Type B pancreatic cell (in vitro differentiated cells): ENCODE results near the gene MYOD1. TPM values are rescaled to one million over a fixed set of nuclear protein-coding genes. Genes with fewer than 3 reads are reported as not detected.

ENCODE experiments used
- DNase-seq: peaks from one replicate; pipeline ENCODE4 v3.0.0; 2021; ENCODE audit warnings: mixed read lengths; ENCODE audit not compliant: unreplicated experiment; ENCODE audit errors: extremely low spot score
- H3K27ac Mint-ChIP-seq: 2 replicates; pipeline ENCODE4 v1.8.0; 2021; ENCODE audit warnings: mild to moderate bottlenecking, mixed read lengths
- H3K27me3 Mint-ChIP-seq: 2 replicates; pipeline ENCODE4 v1.8.0; 2021; ENCODE audit warnings: mixed read lengths
- H3K36me3 Mint-ChIP-seq: 2 replicates; pipeline ENCODE4 v1.8.0; 2021; ENCODE audit warnings: mixed read lengths
- H3K4me1 Mint-ChIP-seq: one replicate; pipeline ENCODE4 v1.8.0; 2021; ENCODE audit warnings: mixed read lengths; ENCODE audit not compliant: unreplicated experiment
- H3K4me3 Mint-ChIP-seq: 2 replicates; pipeline ENCODE4 v1.8.0; 2021; ENCODE audit warnings: mild to moderate bottlenecking, mixed read lengths
- H3K9me3 Mint-ChIP-seq: 2 replicates; pipeline ENCODE4 v1.8.0; 2021; ENCODE audit warnings: mixed read lengths
- CTCF ChIP-seq: fragments of 200-600 bp; sonication (generic); conservative IDR thresholded peaks from 2 replicates; pipeline ENCODE4 v1.5.0; 2021; ENCODE audit warnings: antibody characterized with exemption, mild to moderate bottlenecking
- total RNA-seq: library from RNA; stranded (reverse); gene quantifications from 2 replicates; pipeline ENCODE4 v1.2.1, GENCODE V29; 2021; ENCODE audit warnings: low replicate concordance

MYOD1 gene
- total RNA-seq, 1 donor from 2014 or later, result 3.6 TPM

GRCh38 chr11:17733261-17733660, 13.9 kb downstream of the MYOD1 start:
- no peak for DNase-seq
- Mint-ChIP-seq H3K27me3 (peaks cover 62% of the 10 kb centered on the region), H3K4me1 (peaks cover 5% of the 10 kb centered on the region), H3K36me3 (no peaks in the 10 kb centered on the region), H3K9me3 (no peaks in the 10 kb centered on the region), H3K27ac (no peak overlapping the region), H3K4me3 (peak overlapping the region; percentile 34)
- no peak for TF ChIP-seq CTCF

- Mint-ChIP-seq H3K9me3 (no peaks in the 10 kb centered on the region), H3K27ac (no peak within 1 kb of the TSS), H3K4me1 (peaks cover 5% of the 10 kb centered on the region), H3K27me3 (peaks cover 50% of the 10 kb centered on the region), H3K36me3 (no peaks in the 10 kb centered on the region), H3K4me3 (peak within 1 kb of the TSS; percentile 79)
- no peak for TF ChIP-seq CTCF
- no peak for DNase-seq
Observed at GRCh38 chr11:17734418-17734911, 15.1 kb downstream of the MYOD1 start, which contains the start of gene KCNC1. Gene KCNC1 (plus strand): TSS chr11:17734781. CDS start chr11:17736003, 1,222 bp downstream.

GRCh38 chr11:17734986-17735817, 15.8 kb downstream of the MYOD1 start:
- H3K9me3 Mint-ChIP-seq, result no peaks in the 10 kb centered on the region
- H3K4me1 Mint-ChIP-seq, result peaks cover 5% of the 10 kb centered on the region
- peaks cover 46% of the 10 kb centered on the region for H3K27me3 Mint-ChIP-seq
- H3K4me3 Mint-ChIP-seq, result peak overlapping the region; percentile 59
- no peak for TF ChIP-seq CTCF
- H3K36me3 Mint-ChIP-seq, result no peaks in the 10 kb centered on the region
- no peak overlapping the region for H3K27ac Mint-ChIP-seq
- peak; percentile 83 for DNase-seq

- H3K27me3 Mint-ChIP-seq, result peaks cover 38% of the 10 kb centered on the region
- DNase-seq, result no peak
Observed at GRCh38 chr11:17735818-17736578, 16.6 kb downstream of the MYOD1 start.

GRCh38 chr11:17736579-17736893, 17.2 kb downstream of the MYOD1 start:
- H3K4me1 Mint-ChIP-seq, result peaks cover 5% of the 10 kb centered on the region
- TF ChIP-seq CTCF, result no peak
- H3K36me3 Mint-ChIP-seq, result no peaks in the 10 kb centered on the region
- no peaks in the 10 kb centered on the region for H3K9me3 Mint-ChIP-seq
- H3K27me3 Mint-ChIP-seq, result peaks cover 37% of the 10 kb centered on the region
- no peak overlapping the region for H3K27ac Mint-ChIP-seq
- DNase-seq, result no peak
- H3K4me3 Mint-ChIP-seq, result peak overlapping the region; percentile 69

More at GRCh38 chr11:17735818-17736578, 16.6 kb downstream of the MYOD1 start:
- Mint-ChIP-seq H3K36me3 (no peaks in the 10 kb centered on the region), H3K27ac (no peak overlapping the region), H3K4me1 (peaks cover 5% of the 10 kb centered on the region), H3K4me3 (peak overlapping the region; percentile 36), H3K9me3 (no peaks in the 10 kb centered on the region)
- TF ChIP-seq CTCF, result peak; percentile 75
